Skin epidermis (tissue), 12 donors: ENCODE data around the gene RPS6KA4.
A peak's percentile ranks its signal among the peaks of the same experiment; 100 is the strongest.

Experiments
- H3K27ac ChIP-seq, 21 experiments: fragments of 200-600 bp; sonication (generic) in 11 of 21; one replicate each; pipeline ENCODE4 v1.5.0; 2020; ENCODE audit warnings: mild to moderate bottlenecking in 3 of 21, inconsistent platforms in 2 of 21, moderate library complexity in 2 of 21
- H3K4me3 ChIP-seq, 7 experiments: fragments of 200-600 bp; sonication (generic) in 2 of 7; one replicate each; pipeline ENCODE4 v1.5.0; 2020; ENCODE audit warnings: inconsistent platforms in 2 of 7, mild to moderate bottlenecking in 2 of 7, moderate library complexity in 1 of 7

Gene RPS6KA4

DNA sequence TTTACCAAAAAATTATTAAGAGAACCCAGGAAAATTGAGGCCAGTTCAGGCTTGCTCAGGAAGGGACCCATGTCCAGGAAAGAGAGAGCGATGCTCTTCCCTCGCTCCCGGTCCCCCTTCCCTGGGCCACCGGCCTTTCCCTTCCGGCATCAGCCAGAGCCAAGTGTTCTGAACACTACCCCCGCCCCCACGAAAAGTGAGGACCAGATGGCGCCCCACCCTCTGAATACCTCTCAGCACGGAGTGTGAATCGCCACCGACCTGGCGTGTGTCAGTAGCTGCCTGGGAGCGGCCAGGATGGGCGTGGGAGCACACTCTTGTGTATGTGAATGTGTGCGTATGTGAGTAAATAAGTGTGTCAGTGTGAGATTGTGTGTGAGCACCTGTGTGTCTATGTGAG is 20.2 kb downstream of the RPS6KA4 start:
- no peak overlapping the region for H3K27ac ChIP-seq

DNA sequence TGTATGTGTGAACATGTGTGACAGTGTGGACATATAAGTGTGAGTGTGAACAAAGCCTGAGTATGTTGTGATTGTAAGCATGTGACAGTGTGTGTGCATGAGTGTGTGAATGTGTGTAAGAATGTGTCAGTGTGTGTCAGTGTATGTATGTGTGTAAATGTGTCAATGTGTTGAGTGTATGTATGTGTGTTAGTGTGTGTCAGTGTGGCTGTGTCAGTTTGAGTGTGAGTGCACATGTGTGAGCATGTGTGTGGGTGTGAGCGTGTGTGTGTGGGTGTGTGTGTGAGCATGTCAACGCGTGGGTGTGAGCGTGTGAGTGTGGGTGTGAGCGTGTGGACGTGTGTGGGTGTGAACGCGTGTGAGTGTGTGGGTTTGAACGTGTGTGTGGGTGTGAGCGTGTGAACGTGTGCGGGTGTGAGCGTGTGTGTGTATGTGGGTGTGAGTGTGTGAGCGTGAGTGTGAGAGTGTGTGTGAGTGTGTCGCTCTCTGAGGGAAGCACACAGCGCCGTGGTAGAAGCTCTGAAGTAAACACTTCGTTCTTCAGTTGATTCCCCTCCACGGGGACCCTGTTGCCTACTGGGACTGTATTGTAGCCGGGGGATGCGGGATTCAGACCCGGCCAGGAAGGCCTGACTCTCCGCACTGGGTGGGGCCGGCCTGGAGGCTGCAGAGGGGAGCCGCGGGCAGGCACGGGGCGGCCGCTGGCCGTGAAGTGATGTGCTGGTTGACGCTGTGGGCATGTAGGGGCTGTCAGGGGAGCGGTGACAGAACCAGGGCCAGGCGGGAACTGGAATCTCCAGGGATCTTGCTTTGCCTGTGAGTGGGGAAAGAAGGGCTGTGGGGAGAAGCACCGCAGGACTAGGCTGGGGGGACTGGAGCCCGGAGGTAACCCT is 21.1 kb downstream of the RPS6KA4 start:
- Histone ChIP-seq H3K27ac (no peak overlapping the region), H3K4me3 (no peak overlapping the region)

More for the DNA sequence above, 20.2 kb downstream of the RPS6KA4 start:
- H3K4me3 ChIP-seq, result no peak overlapping the region

DNA sequence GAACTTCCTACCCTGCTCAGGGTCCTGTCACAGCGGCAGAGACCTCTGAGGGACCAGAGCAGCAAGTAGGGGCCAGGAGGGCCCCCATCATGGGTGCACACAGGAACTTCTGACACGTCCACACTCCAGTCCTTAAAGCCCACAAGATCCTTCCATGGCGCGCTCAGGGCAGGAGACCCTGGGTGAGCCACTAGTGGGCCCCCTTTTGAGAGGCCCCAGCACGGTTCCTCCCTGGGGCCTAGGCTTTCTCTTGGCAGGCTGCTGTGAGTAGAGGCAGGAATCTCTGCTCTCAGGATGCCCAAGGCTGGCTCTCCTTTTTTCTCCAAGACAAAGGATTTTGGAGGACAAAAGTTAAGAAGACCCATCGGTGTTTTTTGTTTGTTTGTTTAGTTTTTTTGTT is 22.4 kb downstream of the RPS6KA4 start:
- Histone ChIP-seq H3K27ac (no peak overlapping the region), H3K4me3 (no peak overlapping the region)

DNA sequence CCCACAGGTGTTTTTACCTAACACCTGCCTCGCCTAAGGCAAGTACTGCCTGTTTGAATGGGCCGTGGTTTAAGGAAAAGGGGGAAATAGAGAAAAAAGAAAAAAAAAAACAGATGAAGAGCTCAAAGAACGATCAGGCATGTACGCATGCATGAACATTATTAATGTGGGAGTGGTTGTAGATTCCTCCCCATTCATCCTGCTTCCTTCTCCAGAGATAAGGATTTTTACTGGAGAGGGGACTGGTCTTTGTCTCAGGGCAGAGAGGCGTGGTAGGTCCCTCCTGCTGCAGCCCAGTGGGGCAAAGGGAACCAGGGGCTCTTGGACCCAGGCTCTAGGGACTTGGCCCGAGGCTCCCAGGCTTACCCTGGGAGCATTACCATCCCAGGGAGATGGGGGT is 23.1 kb downstream of the RPS6KA4 start:
- Histone ChIP-seq H3K4me3 (no peak overlapping the region), H3K27ac (no peak overlapping the region)

DNA sequence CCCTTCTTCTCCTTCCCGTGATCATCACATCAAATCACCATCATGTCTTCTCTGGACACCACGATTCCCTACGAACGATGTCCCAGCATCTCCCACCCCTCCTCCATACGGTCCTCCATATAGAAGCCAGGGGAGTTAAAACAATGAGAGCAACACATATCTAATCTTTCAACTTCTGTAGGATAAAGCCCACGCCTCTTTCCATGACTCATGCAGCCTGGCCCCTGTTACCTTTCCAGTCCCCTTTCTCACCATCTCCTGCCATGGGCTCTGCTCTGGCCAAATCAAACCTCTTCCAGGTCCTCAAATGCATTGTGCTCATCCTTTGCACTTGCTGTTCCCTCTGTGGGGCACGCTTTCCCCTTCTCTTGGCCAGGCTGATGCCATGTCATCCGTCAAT is 23.6 kb downstream of the RPS6KA4 start:
- no peak overlapping the region for H3K4me3 ChIP-seq
- H3K27ac ChIP-seq, result no peak overlapping the region

GRCh38 chr11:64383580-64383979 is 24.6 kb downstream of the RPS6KA4 start:
- no peak overlapping the region for H3K4me3 ChIP-seq
- H3K27ac ChIP-seq, result no peak overlapping the region

GRCh38 chr11:64384028-64384737 is 25.2 kb downstream of the RPS6KA4 start:
- H3K4me3 ChIP-seq, result no peak overlapping the region
- no peak overlapping the region for H3K27ac ChIP-seq

DNA sequence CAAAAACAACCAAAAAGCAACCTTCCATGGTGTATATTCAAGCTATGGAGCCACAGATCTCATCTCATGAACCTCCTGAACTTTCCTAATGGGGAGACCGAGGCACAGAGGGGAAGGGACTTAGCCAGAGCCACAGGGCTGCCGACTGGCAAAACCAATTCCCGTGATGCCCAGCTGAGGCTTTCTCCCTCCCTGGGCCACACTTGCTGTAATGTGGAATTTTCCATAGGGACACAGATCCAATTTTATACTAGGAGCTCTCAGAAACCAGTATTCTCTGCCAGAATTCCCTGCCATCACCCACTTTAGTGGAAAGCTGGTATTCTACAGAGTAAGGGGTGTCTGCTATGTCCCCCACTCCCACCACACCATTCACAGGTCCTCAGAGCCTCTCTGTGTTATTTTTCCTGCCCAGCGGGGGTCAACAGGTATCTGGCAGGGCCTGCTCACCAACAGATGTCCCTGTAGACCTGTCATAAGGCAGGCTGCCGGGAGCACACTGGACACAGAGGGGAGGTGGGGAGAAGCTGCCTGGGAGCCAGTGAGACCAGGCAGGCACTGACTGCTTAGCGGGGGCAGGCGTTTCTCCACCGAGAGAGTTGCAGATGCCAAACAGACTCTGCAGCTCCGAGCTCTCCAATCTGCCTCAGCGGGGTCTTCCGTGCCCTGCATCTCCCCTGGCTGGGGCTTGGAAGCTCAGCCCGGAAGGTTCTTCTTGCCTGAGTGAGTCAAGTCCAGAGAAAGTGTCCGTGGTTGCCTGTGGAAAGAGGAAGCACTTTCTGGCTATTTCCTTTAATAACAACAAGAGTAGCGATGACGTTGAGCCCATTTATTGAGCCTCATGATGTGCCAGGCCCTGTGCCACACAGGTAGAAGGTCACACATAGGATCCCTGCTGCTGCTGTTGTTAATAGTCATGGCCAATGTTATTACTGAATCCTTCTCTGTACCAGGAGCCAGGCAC is 26.3 kb downstream of the RPS6KA4 start:
- Histone ChIP-seq H3K27ac (no peak overlapping the region), H3K4me3 (no peak overlapping the region)

- Histone ChIP-seq H3K27ac (peak overlapping the region in 2 of 21 experiments; percentile 27 to 28), H3K4me3 (no peak overlapping the region)
Observed at GRCh38 chr11:64385945-64386704, 27.2 kb downstream of the RPS6KA4 start.

- Histone ChIP-seq H3K4me3 (no peak overlapping the region), H3K27ac (no peak overlapping the region)
Observed at GRCh38 chr11:64387916-64388315, 29.0 kb downstream of the RPS6KA4 start.

DNA sequence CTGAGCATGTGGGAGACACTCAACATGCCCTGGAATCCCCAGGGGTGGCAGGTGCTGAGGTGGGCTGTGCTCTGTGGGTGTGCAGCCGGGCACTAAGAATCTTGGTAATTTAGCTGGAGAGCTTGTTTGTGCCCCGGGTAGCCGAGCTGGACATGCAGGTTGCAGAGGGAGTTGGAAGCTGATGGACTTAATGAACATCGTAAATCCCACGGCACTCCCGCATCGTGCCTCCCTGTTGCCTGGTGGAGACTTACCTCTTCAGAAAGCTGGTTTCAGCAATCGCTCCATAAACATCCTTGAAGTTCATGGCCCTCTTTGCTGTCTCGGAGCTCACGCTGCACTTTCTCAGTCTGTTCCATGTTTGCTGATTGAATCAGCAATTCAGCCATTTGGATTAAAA is 29.9 kb downstream of the RPS6KA4 start:
- Histone ChIP-seq H3K4me3 (no peak overlapping the region), H3K27ac (no peak overlapping the region)

GRCh38 chr11:64389851-64390250 is 30.9 kb downstream of the RPS6KA4 start:
- Histone ChIP-seq H3K27ac (no peak overlapping the region), H3K4me3 (no peak overlapping the region)

GRCh38 chr11:64390558-64390957 is 31.6 kb downstream of the RPS6KA4 start:
- H3K27ac ChIP-seq, result no peak overlapping the region
- H3K4me3 ChIP-seq, result no peak overlapping the region

DNA sequence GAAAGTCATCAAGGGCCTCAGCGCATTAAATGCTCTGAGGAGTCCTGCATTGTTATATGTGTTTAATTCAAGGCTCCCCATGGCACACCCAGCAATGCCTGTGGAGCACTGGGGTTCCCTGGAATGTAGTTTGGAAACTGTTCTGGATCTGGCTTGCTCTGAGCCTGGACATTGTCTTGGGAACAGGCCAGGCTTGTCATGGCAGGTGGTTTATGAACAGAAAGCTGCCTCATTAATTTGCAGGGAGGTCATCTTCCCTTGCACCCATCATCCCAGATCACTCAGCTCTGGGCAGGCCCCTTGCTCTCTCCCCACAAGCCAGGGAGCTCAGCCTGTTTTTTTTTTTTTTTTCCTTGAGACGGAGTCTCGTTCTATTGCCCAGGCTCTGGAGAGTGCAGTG is 32.9 kb downstream of the RPS6KA4 start:
- Histone ChIP-seq H3K27ac (no peak overlapping the region), H3K4me3 (no peak overlapping the region)

- Histone ChIP-seq H3K4me3 (no peak overlapping the region), H3K27ac (peak overlapping the region in 1 of 21 experiments; percentile 2)
Observed at GRCh38 chr11:64395545-64396078, 36.6 kb downstream of the RPS6KA4 start.

GRCh38 chr11:64396079-64396591 is 37.2 kb downstream of the RPS6KA4 start:
- H3K4me3 ChIP-seq, result no peak overlapping the region
- peak overlapping the region in 1 of 21 experiments; percentile 2 for H3K27ac ChIP-seq

- H3K4me3 ChIP-seq, result no peak overlapping the region
- no peak overlapping the region for H3K27ac ChIP-seq
Observed at GRCh38 chr11:64400102-64400501, 41.1 kb downstream of the RPS6KA4 start.

GRCh38 chr11:64400667-64401066 is 41.7 kb downstream of the RPS6KA4 start:
- no peak overlapping the region for H3K4me3 ChIP-seq
- no peak overlapping the region for H3K27ac ChIP-seq

DNA sequence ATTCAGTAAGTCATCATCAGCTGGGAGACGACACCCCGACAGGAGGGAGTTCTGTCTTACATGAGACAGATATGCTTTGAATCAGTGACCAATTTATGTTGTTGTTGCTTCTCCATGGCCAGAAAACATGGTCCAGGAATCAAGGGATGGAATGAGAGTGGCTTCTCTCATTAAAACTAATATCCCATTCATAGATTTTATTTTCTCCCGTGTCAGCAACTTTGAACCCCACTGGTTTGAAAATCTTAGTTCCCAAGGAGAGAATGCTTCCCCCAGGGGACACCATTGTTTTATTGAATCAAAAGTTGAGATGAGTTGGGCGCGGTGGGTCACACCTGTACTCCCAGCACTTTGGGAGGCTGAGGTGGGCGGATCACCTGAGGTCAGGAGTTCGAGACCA is 42.8 kb downstream of the RPS6KA4 start:
- H3K4me3 ChIP-seq, result no peak overlapping the region
- no peak overlapping the region for H3K27ac ChIP-seq
